Type B pancreatic cell (in vitro differentiated cells): ENCODE data around the gene TRMT2A. TPM values are rescaled to one million over a fixed set of nuclear protein-coding genes. Genes with fewer than 3 reads are reported as not detected.

Experiments
- DNase-seq: peaks from one replicate; pipeline ENCODE4 v3.0.0; 2021; ENCODE audit warnings: mixed read lengths; ENCODE audit not compliant: unreplicated experiment; ENCODE audit errors: extremely low spot score
- H3K27ac Mint-ChIP-seq: 2 replicates; pipeline ENCODE4 v1.8.0; 2021; ENCODE audit warnings: mild to moderate bottlenecking, mixed read lengths
- H3K27me3 Mint-ChIP-seq: 2 replicates; pipeline ENCODE4 v1.8.0; 2021; ENCODE audit warnings: mixed read lengths
- H3K36me3 Mint-ChIP-seq: 2 replicates; pipeline ENCODE4 v1.8.0; 2021; ENCODE audit warnings: mixed read lengths
- H3K4me1 Mint-ChIP-seq: one replicate; pipeline ENCODE4 v1.8.0; 2021; ENCODE audit warnings: mixed read lengths; ENCODE audit not compliant: unreplicated experiment
- H3K4me3 Mint-ChIP-seq: 2 replicates; pipeline ENCODE4 v1.8.0; 2021; ENCODE audit warnings: mild to moderate bottlenecking, mixed read lengths
- H3K9me3 Mint-ChIP-seq: 2 replicates; pipeline ENCODE4 v1.8.0; 2021; ENCODE audit warnings: mixed read lengths
- total RNA-seq: library from RNA; stranded (reverse); gene quantifications from 2 replicates; pipeline ENCODE4 v1.2.1, GENCODE V29; 2021; ENCODE audit warnings: low replicate concordance
- TF ChIP-seq, protein P1 (sequence below): fragments of 200-600 bp; sonication (generic); conservative IDR thresholded peaks from 2 replicates; pipeline ENCODE4 v1.5.0; 2021; ENCODE audit warnings: antibody characterized with exemption, mild to moderate bottlenecking

TRMT2A gene
- total RNA-seq, 1 donor from 2014 or later, result 64.8 TPM

- H3K4me3 Mint-ChIP-seq, result no peak overlapping the region
- DNase-seq, result no peak
- no peak overlapping the region for H3K27ac Mint-ChIP-seq
- no peaks in the 10 kb centered on the region for H3K4me1 Mint-ChIP-seq
- peaks cover 60% of the 10 kb centered on the region for H3K36me3 Mint-ChIP-seq
- H3K9me3 Mint-ChIP-seq, result no peaks in the 10 kb centered on the region
- TF ChIP-seq, protein P1, sequence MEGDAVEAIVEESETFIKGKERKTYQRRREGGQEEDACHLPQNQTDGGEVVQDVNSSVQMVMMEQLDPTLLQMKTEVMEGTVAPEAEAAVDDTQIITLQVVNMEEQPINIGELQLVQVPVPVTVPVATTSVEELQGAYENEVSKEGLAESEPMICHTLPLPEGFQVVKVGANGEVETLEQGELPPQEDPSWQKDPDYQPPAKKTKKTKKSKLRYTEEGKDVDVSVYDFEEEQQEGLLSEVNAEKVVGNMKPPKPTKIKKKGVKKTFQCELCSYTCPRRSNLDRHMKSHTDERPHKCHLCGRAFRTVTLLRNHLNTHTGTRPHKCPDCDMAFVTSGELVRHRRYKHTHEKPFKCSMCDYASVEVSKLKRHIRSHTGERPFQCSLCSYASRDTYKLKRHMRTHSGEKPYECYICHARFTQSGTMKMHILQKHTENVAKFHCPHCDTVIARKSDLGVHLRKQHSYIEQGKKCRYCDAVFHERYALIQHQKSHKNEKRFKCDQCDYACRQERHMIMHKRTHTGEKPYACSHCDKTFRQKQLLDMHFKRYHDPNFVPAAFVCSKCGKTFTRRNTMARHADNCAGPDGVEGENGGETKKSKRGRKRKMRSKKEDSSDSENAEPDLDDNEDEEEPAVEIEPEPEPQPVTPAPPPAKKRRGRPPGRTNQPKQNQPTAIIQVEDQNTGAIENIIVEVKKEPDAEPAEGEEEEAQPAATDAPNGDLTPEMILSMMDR, result no peak
- H3K27me3 Mint-ChIP-seq, result no peaks in the 10 kb centered on the region
These were observed 25.1 kb downstream of the TRMT2A start for GRCh38 chr22:20091690-20092476.

DNA sequence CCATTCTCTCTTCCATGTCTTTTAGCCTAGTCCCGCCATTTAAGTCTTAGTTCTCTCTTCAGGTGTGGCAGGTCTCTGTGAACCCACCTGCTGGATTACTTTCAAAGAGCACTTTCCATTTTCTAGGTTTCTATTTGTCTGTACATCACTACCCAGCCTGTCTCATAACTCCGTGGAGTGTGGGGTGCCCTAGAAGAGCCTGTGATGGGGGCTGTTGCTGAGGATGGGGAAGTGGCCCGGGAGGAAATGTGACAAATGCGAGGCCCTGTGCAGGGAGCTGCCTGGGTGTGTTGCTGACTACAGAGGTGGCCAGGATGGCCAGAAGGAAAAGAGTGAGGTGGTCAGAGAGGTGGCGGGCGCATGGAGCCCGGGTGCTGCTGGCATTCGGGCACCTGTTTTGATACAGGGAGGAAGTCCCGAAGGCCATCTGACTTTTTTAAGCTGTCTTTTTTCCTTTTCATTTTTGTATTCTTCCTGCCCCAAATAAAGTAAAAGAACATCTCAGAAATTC, 26.2 kb downstream of the TRMT2A start:
- no peaks in the 10 kb centered on the region for H3K9me3 Mint-ChIP-seq
- no peaks in the 10 kb centered on the region for H3K4me1 Mint-ChIP-seq
- no peak overlapping the region for H3K4me3 Mint-ChIP-seq
- H3K36me3 Mint-ChIP-seq, result peaks cover 55% of the 10 kb centered on the region
- TF ChIP-seq, protein P1, result no peak
- no peak for DNase-seq
- no peaks in the 10 kb centered on the region for H3K27me3 Mint-ChIP-seq
- H3K27ac Mint-ChIP-seq, result no peak overlapping the region

GRCh38 chr22:20089977-20090729, 26.9 kb downstream of the TRMT2A start:
- H3K36me3 Mint-ChIP-seq, result peaks cover 49% of the 10 kb centered on the region
- H3K4me3 Mint-ChIP-seq, result no peak overlapping the region
- no peak for DNase-seq
- H3K27ac Mint-ChIP-seq, result no peak overlapping the region
- H3K4me1 Mint-ChIP-seq, result no peaks in the 10 kb centered on the region
- no peaks in the 10 kb centered on the region for H3K9me3 Mint-ChIP-seq
- no peaks in the 10 kb centered on the region for H3K27me3 Mint-ChIP-seq
- TF ChIP-seq, protein P1, result no peak

DNA sequence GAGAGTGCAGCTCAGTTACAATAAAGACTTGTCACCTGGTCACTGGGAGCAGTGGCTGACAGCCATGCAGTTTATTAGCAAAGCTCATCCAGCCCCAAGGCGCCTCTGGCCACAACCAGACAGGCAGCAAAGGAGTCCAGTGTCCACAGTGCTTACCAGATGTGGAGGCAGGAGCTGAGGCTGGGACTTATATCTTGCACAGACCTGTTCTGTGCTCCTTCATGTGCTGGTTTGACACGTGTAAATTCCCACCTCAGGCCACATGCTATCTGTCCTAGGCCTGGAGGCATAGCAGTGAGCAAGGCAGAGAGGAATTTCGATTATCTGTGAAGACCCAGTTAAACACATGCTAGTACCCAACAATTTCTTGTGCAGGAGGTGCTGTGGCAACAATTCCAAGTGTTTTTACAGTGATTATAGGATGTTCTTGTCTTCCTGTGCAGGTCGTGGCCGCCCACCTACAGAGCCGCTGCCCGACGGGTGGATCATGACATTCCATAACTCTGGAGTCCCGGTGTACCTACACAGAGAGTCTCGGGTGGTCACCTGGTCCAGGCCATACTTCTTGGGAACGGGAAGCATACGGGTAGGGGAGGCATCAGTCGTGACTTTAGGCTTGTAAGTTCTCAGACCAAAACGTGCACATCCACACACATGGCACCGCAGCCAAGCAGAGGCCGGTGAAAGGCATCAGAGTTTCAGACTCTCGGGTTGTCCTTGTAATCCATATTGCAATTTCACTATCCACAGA, 27.6 kb downstream of the TRMT2A start:
- peaks cover 44% of the 10 kb centered on the region for H3K36me3 Mint-ChIP-seq

DNA sequence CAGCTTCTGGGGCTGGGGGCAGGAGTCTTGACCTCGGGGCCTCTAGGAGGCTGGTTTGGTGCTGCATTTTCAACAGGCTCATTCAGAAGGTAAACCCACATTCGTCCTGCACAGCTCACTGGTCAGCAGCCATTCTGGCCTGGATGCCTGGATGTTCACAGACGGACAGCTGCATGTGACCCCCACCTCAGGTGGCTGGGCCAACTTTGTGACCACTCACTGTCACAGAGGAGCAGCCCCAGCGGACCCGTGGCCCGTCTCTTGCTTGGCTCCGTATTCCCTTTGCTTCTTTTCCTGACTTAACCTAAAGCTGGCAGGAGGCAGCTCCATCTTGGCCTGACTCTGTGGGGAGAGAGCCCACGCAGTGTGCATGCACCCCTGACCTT, 28.8 kb downstream of the TRMT2A start:
- Mint-ChIP-seq H3K36me3 (peaks cover 35% of the 10 kb centered on the region), H3K4me3 (no peak overlapping the region), H3K4me1 (peaks cover 18% of the 10 kb centered on the region), H3K27me3 (no peaks in the 10 kb centered on the region), H3K9me3 (no peaks in the 10 kb centered on the region), H3K27ac (no peak overlapping the region)
- TF ChIP-seq, protein P1, result no peak
- no peak for DNase-seq

More for the DNA sequence above, 27.6 kb downstream of the TRMT2A start:
- Mint-ChIP-seq H3K4me3 (no peak overlapping the region), H3K27ac (no peak overlapping the region), H3K27me3 (no peaks in the 10 kb centered on the region), H3K4me1 (peaks cover 7% of the 10 kb centered on the region), H3K9me3 (no peaks in the 10 kb centered on the region)
- TF ChIP-seq, protein P1, result no peak
- no peak for DNase-seq
